Thyroid gland (tissue), 4 donors: ENCODE results near the gene PRKCG. TPM values are rescaled to one million over a fixed set of nuclear protein-coding genes. Genes with fewer than 3 reads are reported as not detected.

Experiments
- DNase-seq, 2 donors: peaks; one replicate each; pipeline ENCODE4 v3.0.0-alpha.2; 2019
- H3K27ac ChIP-seq, 3 donors: fragments of 200-600 bp; sonication (generic); 1 replicate in 2 of 3; 2 replicates in 1 of 3; pipeline ENCODE4 v1.5.1; 2016 to 2019; ENCODE audit warnings: mild to moderate bottlenecking in 1 of 3, moderate library complexity in 1 of 3
- H3K27me3 ChIP-seq: fragments of 200-600 bp; sonication (generic); one replicate; pipeline ENCODE4 v1.5.1; 2019
- H3K36me3 ChIP-seq, 2 donors: fragments of 200-600 bp; sonication (generic); one replicate each; pipeline ENCODE4 v1.5.1; 2016 to 2019
- H3K4me1 ChIP-seq, 2 donors: fragments of 200-600 bp; sonication (generic); one replicate each; pipeline ENCODE4 v1.5.1; 2017 to 2019
- H3K4me3 ChIP-seq, 3 donors: fragments of 200-600 bp; sonication (generic); replicated peaks in 1 of 3; 1 replicate in 2 of 3; 2 replicates in 1 of 3; pipeline ENCODE4 v1.5.1; 2016; ENCODE audit warnings: mild to moderate bottlenecking in 1 of 3
- H3K9me3 ChIP-seq: fragments of 200-600 bp; sonication (generic); one replicate; pipeline ENCODE4 v1.5.1; 2017
- CTCF ChIP-seq, 6 experiments: fragments of 200-600 bp in 3 of 6; fragments of 450-650 bp in 3 of 6; sonication (generic) in 3 of 6; IDR thresholded peaks; one replicate each; pipeline ENCODE4 v1.5.1; 2016 to 2019; ENCODE audit warnings: antibody characterized with exemption in 6 of 6, mild to moderate bottlenecking in 2 of 6, inconsistent platforms in 1 of 6, moderate library complexity in 1 of 6
- POLR2A ChIP-seq, 2 donors: fragments of 450-650 bp; IDR thresholded peaks; one replicate each; pipeline ENCODE4 v1.6.1; 2017; ENCODE audit warnings: antibody characterized with exemption in 2 of 2, mild to moderate bottlenecking in 2 of 2, moderate library complexity in 1 of 2
- WGBS, 2 donors: methylation state at CpG; one replicate each; pipeline ENCODE4 v1.1.5; 2017; 5-methylcytosine and 5-hydroxymethylcytosine counted together
- intact Hi-C: fragments of 100-400 bp; cut with DNase I; formaldehyde crosslinking; loops from one replicate; pipeline ENCODE4 v1.15.1; 2023
- total RNA-seq, 4 donors: library from RNA; depleted of rRNA; stranded (reverse); fragments of >200 nt; gene quantifications; one replicate each; pipeline ENCODE4 v1.2.3, GENCODE V29; 2016

Gene PRKCG
- total RNA-seq, 4 donors from 2014 or later, result not detected

- Histone ChIP-seq H3K36me3 (no peaks in the 10 kb centered on the region), H3K27me3 (peaks cover 9% of the 10 kb centered on the region), H3K27ac (no peak overlapping the region), H3K4me3 (no peak overlapping the region), H3K4me1 (no peaks in the 10 kb centered on the region), H3K9me3 (no peaks in the 10 kb centered on the region)
- no peak for DNase-seq
- intact Hi-C loops, result no loop called here
- WGBS, 2 donors, result 91 to 94% methylated on average over 8 of the region's 8 CpGs
- no peak for TF ChIP-seq CTCF (IDR thresholded peaks at IDR 0.05)
- no peak for TF ChIP-seq POLR2A (IDR thresholded peaks at IDR 0.05)
Measured at GRCh38 chr19:53953383-53953782, 71.4 kb downstream of the PRKCG start.

Other genes starting within 250 kb of the PRKCG start
- gene NLRP12, start 57.9 kb upstream of the PRKCG start, total RNA-seq, result under 1 TPM in 3 of 4 donors, not detected in 1; 0.11 to 0.59 (median 0.27) TPM
- 10 to 100 TPM; 16.4 to 37.8 (median 21.8) TPM for gene MYADM, start 14.3 kb upstream of the PRKCG start, total RNA-seq
- not detected for gene CACNG7, start 27.1 kb downstream of the PRKCG start, total RNA-seq
- gene CACNG8, start 80.7 kb downstream of the PRKCG start, total RNA-seq, result not detected
- gene CACNG6, start 109.4 kb downstream of the PRKCG start, total RNA-seq, result not detected
- gene VSTM1, start 181.7 kb downstream of the PRKCG start, total RNA-seq, result not detected
- not detected for gene TARM1, start 199.2 kb downstream of the PRKCG start, total RNA-seq
- gene OSCAR, start 218.6 kb downstream of the PRKCG start, total RNA-seq, result 1 to 10 TPM in 1 of 4 donors, under 1 TPM in 2, not detected in 1; 0.39 to 1.1 (median 0.96) TPM
- 100 to 1,000 TPM in 1 of 4 donors, 10 to 100 TPM in 3; 17.7 to 100 (median 52.7) TPM for gene NDUFA3, start 220.7 kb downstream of the PRKCG start, total RNA-seq
- gene TFPT, start 233.5 kb downstream of the PRKCG start, total RNA-seq, result 10 to 100 TPM in 3 of 4 donors, 1 to 10 TPM in 1; 7.7 to 17.9 (median 13.5) TPM
- 10 to 100 TPM; 53.6 to 66.7 (median 57.1) TPM for gene PRPF31, start 233.6 kb downstream of the PRKCG start, total RNA-seq